Adrenal gland (tissue), 12 donors: ENCODE data around the gene SDK2. TPM values are rescaled to one million over a fixed set of nuclear protein-coding genes. Genes with fewer than 3 reads are reported as not detected.

Experiments used
- DNase-seq, 7 donors: peaks; one replicate each; pipeline ENCODE4 v3.0.0-alpha.2; 2019 to 2020
- H3K27ac ChIP-seq, 5 donors: fragments of 200-600 bp; sonication (generic) in 4 of 5; 1 replicate in 3 of 5; 2 replicates in 2 of 5; pipeline versions ENCODE4 v1.5.1 to v1.8.0; 2016 to 2020; ENCODE audit warnings: mild to moderate bottlenecking in 1 of 5
- H3K27me3 ChIP-seq: fragments of 200-600 bp; 2 replicates; pipeline ENCODE4 v1.8.0; 2021
- H3K36me3 ChIP-seq, 2 donors: fragments of 200-600 bp; replicated peaks in 1 of 2; 1 replicate in 1 of 2; 2 replicates in 1 of 2; pipeline versions ENCODE4 v1.5.1 to v1.8.0; 2018 to 2022
- H3K4me1 ChIP-seq, 2 donors: fragments of 200-600 bp; replicated peaks in 1 of 2; 1 replicate in 1 of 2; 2 replicates in 1 of 2; pipeline versions ENCODE4 v1.5.1 to v1.8.0; 2018 to 2021
- H3K4me3 ChIP-seq, 4 donors: fragments of 200-600 bp; sonication (generic) in 3 of 4; one replicate each; pipeline ENCODE4 v1.5.1; 2016 to 2018
- H3K9me3 ChIP-seq, 3 donors: fragments of 200-600 bp; sonication (generic) in 1 of 3; replicated peaks in 1 of 3; 1 replicate in 2 of 3; 2 replicates in 1 of 3; pipeline versions ENCODE4 v1.5.1 to v1.8.0; 2016 to 2021
- CTCF ChIP-seq, 6 experiments: fragments of 450-650 bp in 4 of 6; fragments of 200-600 bp in 2 of 6; sonication (generic) in 1 of 6; IDR thresholded peaks; 1 replicate in 5 of 6; 2 replicates in 1 of 6; pipeline versions ENCODE4 v1.5.1 to v1.8.0; 2016 to 2021; ENCODE audit warnings: antibody characterized with exemption in 6 of 6, mild to moderate bottlenecking in 2 of 6, moderate library complexity in 1 of 6
- POLR2A ChIP-seq, 2 donors: fragments of 450-650 bp; IDR thresholded peaks; one replicate each; pipeline ENCODE4 v1.6.1; 2017; ENCODE audit warnings: antibody characterized with exemption in 2 of 2, mild to moderate bottlenecking in 2 of 2, moderate library complexity in 1 of 2
- WGBS, 4 donors: extraction: QIAGEN DNeasy Blood & Tissue Kit in 2 of 4; methylation state at CpG; one replicate each; pipeline versions ENCODE4 v1.1.5 to v1.1.7; 2013 to 2017; 5-methylcytosine and 5-hydroxymethylcytosine counted together
- intact Hi-C, 2 donors: fragments of 100-400 bp; cut with DNase I; formaldehyde crosslinking; loops; one replicate each; pipeline versions ENCODE4 v1.14.1 to v1.15.0; 2022 to 2023
- polyA plus RNA-seq, 3 donors: library from polyadenylated mRNA; stranded (reverse); fragments of 200-250 nt in 2 of 3; fragments of 350-450 nt in 1 of 3; fragmentation: Illumina TruSeq in 1 of 3; extraction: RNeasy Lipid Tissue Mini Kit (QIAGEN cat#74804) in 1 of 3; gene quantifications; one replicate each; pipeline ENCODE4 v1.2.3, GENCODE V29; 2013 to 2014
- total RNA-seq, 9 donors: library from RNA; depleted of rRNA in 4 of 9; stranded (reverse); fragments of >200 nt in 4 of 9; fragments of 120-200 nt in 1 of 9; fragmentation: NEBNext Ultra II Directional in 1 of 9; extraction: Animal tissue kit (Norgen Biotek cat#: 25700) in 1 of 9; gene quantifications; one replicate each; pipeline versions ENCODE4 v1.1.0 to v1.2.4, GENCODE V29; 2013 to 2023
- donor health status: healthy with polysubstance abuse.
- donor health status: Bipolar disorder and iron deficiency.
- donor health status: DM: yes; HTN: yes; CAD: no.
- donor health status: DM: no; HTN: no; CAD: no.
- donor health status: DM: no; HTN: no; CAD: no.
- donor health status: DM: yes; HTN: yes; CAD: no.

Gene SDK2
- total and polyA plus RNA-seq, 12 donors, result 0.27 to 2.1 (median 0.84) TPM

DNA sequence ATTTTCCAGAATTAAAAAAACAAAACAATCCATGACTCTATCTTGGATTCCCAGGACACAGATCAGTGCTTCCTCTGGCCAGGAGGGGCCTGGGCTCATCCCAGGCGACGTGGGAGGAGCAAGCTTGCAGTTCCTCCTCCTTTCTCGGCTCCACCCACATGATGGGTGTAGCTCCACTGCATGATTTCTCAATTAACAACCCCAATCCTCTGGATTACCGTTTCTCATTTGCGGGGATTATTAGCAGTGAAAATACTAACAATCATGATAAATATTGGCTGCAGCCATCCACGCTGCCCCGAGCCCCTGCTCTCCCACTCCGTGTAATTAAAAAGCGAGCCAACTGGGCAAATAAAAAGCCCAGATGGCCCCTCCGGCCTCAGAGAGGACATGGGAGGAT, 46.4 kb upstream of the SDK2 start:
- no peak for DNase-seq
- Histone ChIP-seq H3K4me3 (no peak overlapping the region), H3K27ac (no peak overlapping the region), H3K4me1 (no peaks in the 10 kb centered on the region), H3K9me3 (no peaks in the 10 kb centered on the region), H3K36me3 (no peaks in the 10 kb centered on the region), H3K27me3 (no peaks in the 10 kb centered on the region)
- WGBS, 4 donors, result 75 to 82% (median 80%) methylated on average over 10 of the region's 10 CpGs
- intact Hi-C loops, result no loop called here
- TF ChIP-seq CTCF (IDR thresholded peaks at IDR 0.05) (no peak), POLR2A (IDR thresholded peaks at IDR 0.05) (no peak)

DNA sequence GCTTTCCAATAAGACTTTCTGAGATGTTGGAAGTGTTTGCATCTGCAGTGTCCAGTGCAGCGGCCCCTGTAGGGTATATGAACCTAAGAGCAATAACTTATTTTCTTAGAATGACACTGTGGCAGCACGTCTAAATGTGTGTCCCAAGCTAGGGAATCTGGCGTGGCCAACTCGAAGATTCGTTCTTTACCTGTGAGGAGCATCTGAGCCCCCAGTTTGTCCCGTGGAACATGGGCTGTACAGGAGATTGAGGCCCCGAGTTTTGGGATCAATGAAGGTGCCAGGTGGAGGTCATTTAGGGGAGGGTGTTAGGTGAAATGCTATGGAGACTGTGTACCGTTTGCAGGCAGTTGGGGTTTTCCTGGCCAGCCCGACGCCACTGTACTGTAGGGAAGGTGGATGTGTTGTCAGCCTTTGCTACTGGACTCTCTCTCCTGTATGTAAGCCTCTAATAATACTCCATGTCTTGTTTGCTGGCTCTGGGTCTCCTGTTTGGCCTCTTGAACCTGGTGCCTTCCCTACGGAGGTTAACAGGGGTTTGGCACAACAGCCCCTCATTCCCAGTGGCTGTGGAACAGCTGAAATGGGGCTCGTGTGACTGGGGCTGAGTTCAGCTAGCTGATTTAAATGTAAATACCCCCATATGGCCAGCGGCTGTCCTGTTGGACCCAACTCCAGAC, 45.5 kb upstream of the SDK2 start:
- no peaks in the 10 kb centered on the region for H3K27me3 ChIP-seq
- H3K36me3 ChIP-seq, result no peaks in the 10 kb centered on the region
- no peak overlapping the region for H3K4me3 ChIP-seq
- peak in 1 of 7 donors; percentile 9 for DNase-seq
- no peaks in the 10 kb centered on the region for H3K9me3 ChIP-seq
- H3K27ac ChIP-seq, result no peak overlapping the region
- intact Hi-C loops, result no loop called here
- no peaks in the 10 kb centered on the region for H3K4me1 ChIP-seq
- TF ChIP-seq POLR2A (IDR thresholded peaks at IDR 0.05), result no peak
- TF ChIP-seq CTCF (IDR thresholded peaks at IDR 0.05), result no peak
- 68 to 86% (median 84%) methylated on average over 11 to 13 of the region's 13 CpGs for WGBS, 4 donors

DNA sequence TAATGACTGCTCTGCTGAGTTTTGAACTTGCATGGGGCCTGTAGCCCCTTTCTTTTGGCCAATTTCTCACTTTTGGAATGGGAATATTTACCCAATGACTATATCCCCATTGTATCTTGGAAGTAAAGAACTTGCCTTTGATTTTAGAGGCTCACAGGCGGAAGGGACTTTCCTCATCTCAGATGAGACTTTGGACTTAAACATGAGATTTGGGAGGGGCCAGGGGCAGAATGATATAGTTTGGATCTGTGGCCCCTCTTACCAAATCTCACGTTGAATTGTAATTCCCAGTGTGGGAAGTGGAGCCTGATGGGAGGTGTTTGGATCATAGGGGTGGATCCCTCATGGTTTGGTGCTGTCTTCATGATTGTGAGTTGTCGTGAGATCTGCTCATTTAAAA, 42.7 kb upstream of the SDK2 start:
- TF ChIP-seq POLR2A (IDR thresholded peaks at IDR 0.05) (no peak), CTCF (IDR thresholded peaks at IDR 0.05) (no peak)
- intact Hi-C loops, result no loop called here

DNA sequence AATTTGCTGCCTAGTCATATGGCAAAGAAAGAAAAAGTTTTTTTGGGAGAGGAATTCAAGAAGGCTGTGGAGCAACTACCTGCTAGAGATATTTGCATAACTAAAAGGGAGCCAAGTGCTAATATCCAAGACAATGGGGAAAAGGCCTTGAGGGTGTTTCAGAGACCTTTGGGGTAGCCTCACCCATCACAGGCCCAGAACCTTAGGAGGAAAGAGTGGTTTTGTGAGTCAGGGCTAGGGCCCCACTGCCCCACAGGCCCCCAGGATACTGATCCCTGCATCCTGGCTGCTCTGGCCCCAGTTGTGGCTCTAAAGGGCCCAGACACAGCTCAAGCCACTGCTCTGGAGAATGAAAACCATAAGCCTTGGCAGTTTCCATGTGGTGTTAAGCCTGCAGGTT, 41.9 kb upstream of the SDK2 start:
- intact Hi-C loops, result no loop called here
- H3K27ac ChIP-seq, result no peak overlapping the region
- DNase-seq, result no peak
- H3K36me3 ChIP-seq, result no peaks in the 10 kb centered on the region
- TF ChIP-seq CTCF (IDR thresholded peaks at IDR 0.05) (no peak), POLR2A (IDR thresholded peaks at IDR 0.05) (no peak)
- H3K4me1 ChIP-seq, result no peaks in the 10 kb centered on the region
- no peaks in the 10 kb centered on the region for H3K9me3 ChIP-seq
- H3K4me3 ChIP-seq, result no peak overlapping the region
- no peaks in the 10 kb centered on the region for H3K27me3 ChIP-seq

More for the DNA sequence above, 42.7 kb upstream of the SDK2 start:
- H3K4me1 ChIP-seq, result no peaks in the 10 kb centered on the region
- no peaks in the 10 kb centered on the region for H3K9me3 ChIP-seq
- no peak overlapping the region for H3K4me3 ChIP-seq
- WGBS, 4 donors, result 57 to 88% (median 83%) methylated on average over 3 of the region's 3 CpGs
- no peaks in the 10 kb centered on the region for H3K36me3 ChIP-seq
- no peak overlapping the region for H3K27ac ChIP-seq
- H3K27me3 ChIP-seq, result no peaks in the 10 kb centered on the region
- no peak for DNase-seq
